Panc1 (cell line): ENCODE measurements around the gene KIF26B.

Source experiments
- CTCF ChIP-seq: fragments of 450-650 bp; IDR thresholded peaks from 2 replicates; pipeline ENCODE4 v1.5.1; 2017; ENCODE audit warnings: mild to moderate bottlenecking
- REST ChIP-seq, 2 experiments: IDR thresholded peaks; 2 replicates each; pipeline ENCODE4 v1.6.1; 2011 to 2012; ENCODE audit warnings: low read depth in 2 of 2, control low read depth in 1 of 2, low read length in 1 of 2, mild to moderate bottlenecking in 1 of 2, moderate library complexity in 1 of 2; ENCODE audit not compliant: insufficient read depth in 1 of 2
- TCF7L2 ChIP-seq: IDR thresholded peaks from 2 replicates; pipeline ENCODE4 v1.6.1; 2011; ENCODE audit warnings: mild to moderate bottlenecking, low read depth, low read length, inconsistent platforms

GRCh38 chr1:245467804-245468203, 313.0 kb downstream of the KIF26B start:
- no peak for TF ChIP-seq CTCF
- no peak for TF ChIP-seq TCF7L2
- no peak for TF ChIP-seq REST (IDR thresholded peaks at IDR 0.05; ENCODE audit: insufficient read depth in 1 of 2, low read depth in 2 of 2, low read length in 1 of 2)
